T47D (cell line): Measurements from ENCODE around the gene SPATA13.
"Not testable (repeated sequence)": the region's sequence is repeated elsewhere in the genome, so short reads cannot be mapped to it uniquely, and the experiment has no call there.

ENCODE experiments used
- DNase-seq, 2 experiments: peaks; one replicate each; pipeline versions ENCODE4 v3.0.0 to v3.0.0-alpha.2; 2011 to 2012; ENCODE audit warnings: low read depth in 1 of 2, low spot score in 1 of 2
- JUND ChIP-seq: IDR thresholded peaks from 2 replicates; pipeline ENCODE4 v1.6.1; 2012; ENCODE audit warnings: low read depth
- in situ Hi-C: cut with HindIII; loops from 2 replicates; pipeline ENCODE4 v1.10.0; 2016; ENCODE audit warnings: low sequenced_read_pairs, low pct_unique_long_range_greater_than_20kb

The SPATA13 gene

DNA sequence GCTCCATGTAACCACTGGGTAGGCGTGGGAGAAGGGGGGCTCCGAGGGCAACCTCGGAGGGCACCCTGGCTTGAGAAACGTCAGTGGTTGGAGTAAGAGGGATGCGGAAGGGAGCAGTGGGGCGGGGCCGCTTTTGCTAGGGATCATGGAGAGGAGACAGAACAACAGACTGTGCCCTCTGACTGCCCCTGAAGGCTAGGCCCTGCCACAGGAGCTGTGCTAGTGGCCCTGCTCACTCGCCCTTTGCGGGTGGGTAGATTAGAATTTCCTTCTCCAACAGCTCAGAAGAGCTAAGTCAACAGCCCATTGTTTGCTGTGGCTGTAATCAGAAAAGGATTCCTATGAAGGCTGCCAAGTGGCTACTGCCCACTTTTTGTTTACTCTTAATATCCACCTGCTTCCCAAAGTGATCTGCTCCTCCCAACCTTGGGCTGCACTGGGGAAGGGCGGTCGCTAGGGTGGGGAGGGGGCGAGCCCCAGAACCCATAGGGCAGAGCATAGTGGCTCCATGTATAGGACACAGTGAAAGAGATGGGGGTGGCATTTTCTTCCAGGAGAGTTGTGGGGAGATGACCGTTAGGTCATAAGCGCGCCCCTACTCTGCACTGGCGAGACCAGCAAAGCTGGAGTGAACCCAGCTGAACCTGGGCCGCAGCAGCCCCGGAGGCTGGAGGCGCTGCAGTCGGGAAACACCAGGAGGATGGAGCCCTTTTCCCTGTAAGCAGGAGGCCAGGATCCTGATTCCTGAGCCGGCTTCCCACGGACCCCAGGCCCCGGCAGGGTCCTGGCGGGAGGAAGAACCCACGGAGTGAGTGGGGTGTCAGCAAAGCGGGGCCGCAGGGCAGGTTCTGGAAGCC, 146.9 kb downstream of the SPATA13 start:
- in situ Hi-C loops, result no loop called here

DNA sequence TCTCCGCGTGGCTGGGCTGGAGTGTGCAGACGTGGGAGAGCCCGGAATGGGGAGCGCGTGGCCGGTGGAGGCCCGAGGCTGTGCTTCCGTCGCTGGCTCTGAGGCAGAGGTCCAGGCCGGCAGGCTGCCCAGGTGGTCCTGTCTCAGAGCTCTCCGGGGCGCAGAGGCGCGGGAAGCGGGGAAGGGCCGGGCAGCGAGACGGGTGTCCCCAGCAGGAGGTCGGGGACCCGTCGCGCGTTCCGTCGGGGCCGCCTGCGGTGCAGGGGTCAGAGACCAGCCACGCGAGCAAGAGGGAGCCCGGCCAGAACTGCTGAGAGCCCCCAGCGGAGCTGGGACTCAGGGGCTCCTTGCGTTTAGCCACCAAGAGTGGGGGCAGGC, 147.5 kb downstream of the SPATA13 start:
- in situ Hi-C loops, result no loop called here
- no peak for TF ChIP-seq JUND
- no peak for DNase-seq

More for the DNA sequence above, 146.9 kb downstream of the SPATA13 start:
- peak in 1 of 2 experiments; percentile 1 for DNase-seq
- TF ChIP-seq JUND, result no peak

DNA sequence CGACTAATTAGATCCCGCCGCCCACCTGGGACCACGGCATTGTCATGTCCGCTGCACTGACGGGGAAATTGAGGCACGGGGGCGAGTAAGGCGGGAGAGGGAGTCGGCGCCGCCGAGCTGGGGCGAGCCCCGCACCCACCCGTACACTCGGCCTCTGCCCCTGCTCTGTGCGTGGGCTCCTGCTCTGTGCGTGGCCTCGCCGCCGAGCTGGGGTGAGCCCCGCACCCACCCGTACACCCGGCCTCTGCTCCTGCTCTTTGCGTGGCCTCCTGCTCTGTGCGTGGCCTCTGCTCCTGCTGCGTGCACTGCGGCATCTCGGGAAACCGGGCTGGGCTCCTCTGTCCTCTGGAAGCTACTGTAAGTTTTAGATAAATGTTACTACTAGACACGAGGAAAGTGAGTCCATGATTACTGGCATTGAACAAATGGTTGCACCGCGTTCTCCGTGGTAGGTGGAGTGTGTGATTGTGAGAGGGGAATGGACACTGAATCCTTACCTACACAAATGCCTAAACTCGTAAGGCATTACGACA, 148.0 kb downstream of the SPATA13 start:
- TF ChIP-seq JUND, result no peak
- no peak for DNase-seq
- in situ Hi-C loops, result no loop called here

DNA sequence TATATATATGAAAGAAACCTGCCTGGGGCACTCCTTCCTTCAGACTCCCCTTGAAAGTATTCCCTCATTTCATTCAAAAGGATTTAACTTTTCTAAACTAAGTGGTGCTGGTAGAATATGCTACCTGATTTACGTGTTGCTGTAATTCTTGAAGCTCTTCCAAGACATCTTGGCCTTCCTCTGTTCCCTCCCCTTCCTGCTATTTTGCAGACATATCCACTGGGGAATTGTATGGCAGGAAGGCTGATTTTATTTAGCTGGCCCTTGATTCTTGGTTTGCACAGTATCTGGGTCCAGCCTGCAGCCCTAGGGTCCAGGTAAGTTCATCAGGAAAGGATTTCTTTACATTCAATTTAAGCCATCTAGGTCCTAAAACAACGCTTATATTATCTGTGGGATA, 148.8 kb downstream of the SPATA13 start, which contains the start of gene C1QTNF9:
Gene C1QTNF9 (plus strand): TSS at position 281 of the 400 bp plus-strand sequence. CDS start 6,424 bp downstream, outside the sequence.
- in situ Hi-C loops, DNase-seq: not testable (repeated sequence)

DNA sequence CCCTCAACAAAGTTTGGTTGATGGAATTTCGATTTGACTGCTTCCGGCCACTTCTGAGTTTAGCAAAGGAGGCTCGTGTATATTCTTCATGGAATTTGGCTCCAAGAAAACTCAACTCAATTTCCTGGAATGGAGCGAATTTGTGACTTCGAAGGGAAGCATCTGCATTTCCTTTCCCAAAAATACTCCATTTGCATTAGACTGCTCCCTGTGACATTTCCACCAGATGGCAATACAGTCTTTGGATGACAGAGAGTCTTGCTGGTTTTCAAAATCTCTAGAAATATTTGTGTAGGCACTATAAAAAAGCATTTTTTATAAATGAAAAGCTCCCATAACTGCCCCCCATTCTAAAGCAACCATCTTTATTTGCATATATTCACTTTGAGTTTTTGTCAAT, 152.9 kb downstream of the SPATA13 start:
- TF ChIP-seq JUND, result no peak
- peak in 1 of 2 experiments; percentile 13 for DNase-seq

DNA sequence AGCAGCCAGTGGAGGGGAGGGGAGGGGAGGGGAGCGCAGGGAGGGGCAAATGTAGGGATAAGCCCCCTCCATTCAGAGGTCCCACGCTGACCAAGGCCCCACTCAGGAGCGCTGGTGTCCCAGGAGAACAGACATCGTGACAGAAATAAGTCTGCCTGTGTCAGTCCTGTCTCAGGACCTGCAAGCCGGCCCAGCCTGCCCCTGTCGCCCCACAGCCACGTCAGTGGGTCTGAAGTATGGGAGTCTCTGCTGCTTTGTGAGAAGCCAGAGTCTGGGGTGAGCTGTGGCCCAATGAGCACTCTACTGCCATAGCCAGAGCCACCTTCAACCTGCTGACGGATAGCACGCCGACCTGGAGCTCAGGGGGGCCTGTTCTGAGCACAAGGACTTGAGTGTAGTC, 157.3 kb downstream of the SPATA13 start:
- DNase-seq, in situ Hi-C loops: not testable (repeated sequence)

More for the DNA sequence above, 152.9 kb downstream of the SPATA13 start:
- in situ Hi-C loops, result no loop called here

DNA sequence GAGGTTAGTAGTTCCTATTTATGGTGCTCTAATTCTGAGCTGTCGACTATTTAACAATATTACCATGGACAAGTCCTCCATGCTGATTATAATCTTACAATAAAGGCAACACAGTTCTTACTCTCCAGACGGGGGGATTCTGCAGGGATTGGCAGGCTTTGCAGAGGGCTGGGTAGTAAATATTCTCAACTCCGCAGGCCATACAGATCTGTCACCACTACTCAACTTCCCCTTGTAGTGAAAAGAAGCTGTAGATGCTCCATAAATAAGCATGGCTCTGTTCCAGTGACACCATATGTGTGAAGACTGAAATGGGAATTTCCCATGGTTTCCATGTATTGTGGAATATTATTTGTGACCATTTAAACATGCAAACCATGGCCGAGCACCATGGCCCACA, 158.4 kb downstream of the SPATA13 start:
- DNase-seq, in situ Hi-C loops: not testable (repeated sequence)

DNA sequence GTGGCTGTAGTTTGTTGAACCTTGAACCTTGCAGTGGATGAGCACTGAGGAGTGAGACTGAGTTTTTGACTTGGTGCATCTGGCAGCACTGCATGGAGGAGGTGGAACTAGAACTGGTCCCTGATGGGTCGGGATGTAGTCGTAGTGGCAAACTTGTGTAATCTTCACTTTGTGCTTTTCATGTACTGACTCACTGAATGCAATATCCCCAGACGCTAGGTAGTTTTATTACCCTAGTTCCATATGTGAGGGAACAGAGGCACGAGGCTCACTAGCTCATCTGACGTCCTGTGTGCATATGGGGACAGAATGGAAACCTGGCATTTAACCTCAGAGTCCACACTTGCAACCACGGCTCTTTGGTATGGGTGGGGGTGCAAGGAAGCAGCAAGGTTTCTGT, 159.1 kb downstream of the SPATA13 start:
- DNase-seq, in situ Hi-C loops: not testable (repeated sequence)

DNA sequence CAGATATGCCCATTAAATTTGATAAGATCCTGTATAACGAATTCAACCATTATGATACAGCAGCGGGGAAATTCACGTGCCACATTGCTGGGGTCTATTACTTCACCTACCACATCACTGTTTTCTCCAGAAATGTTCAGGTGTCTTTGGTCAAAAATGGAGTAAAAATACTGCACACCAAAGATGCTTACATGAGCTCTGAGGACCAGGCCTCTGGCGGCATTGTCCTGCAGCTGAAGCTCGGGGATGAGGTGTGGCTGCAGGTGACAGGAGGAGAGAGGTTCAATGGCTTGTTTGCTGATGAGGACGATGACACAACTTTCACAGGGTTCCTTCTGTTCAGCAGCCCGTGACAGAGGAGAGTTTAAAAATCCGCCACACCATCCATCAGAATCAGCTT, 160.9 kb downstream of the SPATA13 start:
- in situ Hi-C loops, DNase-seq: not testable (repeated sequence)

DNA sequence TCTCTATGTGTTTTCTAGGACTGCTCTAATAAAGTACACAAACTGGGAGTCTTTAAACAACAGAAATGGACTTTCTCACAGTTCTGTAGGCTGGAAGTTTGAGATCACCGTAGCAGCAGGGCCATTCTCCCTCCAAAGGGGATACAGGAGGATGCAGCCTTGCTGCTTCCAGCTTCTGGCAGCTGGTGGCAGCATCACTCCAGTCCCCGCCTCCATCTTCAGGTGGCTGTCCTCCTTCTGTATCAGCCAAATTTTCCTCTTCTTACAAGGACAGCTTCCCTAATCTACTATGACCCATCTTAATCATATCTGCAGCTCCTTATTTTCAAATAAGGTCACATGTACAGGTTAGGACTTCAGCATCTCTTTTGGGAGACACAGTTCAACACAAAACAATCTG, 161.9 kb downstream of the SPATA13 start:
- DNase-seq, result peak in 1 of 2 experiments; percentile 9
- in situ Hi-C loops, result not testable (repeated sequence)

DNA sequence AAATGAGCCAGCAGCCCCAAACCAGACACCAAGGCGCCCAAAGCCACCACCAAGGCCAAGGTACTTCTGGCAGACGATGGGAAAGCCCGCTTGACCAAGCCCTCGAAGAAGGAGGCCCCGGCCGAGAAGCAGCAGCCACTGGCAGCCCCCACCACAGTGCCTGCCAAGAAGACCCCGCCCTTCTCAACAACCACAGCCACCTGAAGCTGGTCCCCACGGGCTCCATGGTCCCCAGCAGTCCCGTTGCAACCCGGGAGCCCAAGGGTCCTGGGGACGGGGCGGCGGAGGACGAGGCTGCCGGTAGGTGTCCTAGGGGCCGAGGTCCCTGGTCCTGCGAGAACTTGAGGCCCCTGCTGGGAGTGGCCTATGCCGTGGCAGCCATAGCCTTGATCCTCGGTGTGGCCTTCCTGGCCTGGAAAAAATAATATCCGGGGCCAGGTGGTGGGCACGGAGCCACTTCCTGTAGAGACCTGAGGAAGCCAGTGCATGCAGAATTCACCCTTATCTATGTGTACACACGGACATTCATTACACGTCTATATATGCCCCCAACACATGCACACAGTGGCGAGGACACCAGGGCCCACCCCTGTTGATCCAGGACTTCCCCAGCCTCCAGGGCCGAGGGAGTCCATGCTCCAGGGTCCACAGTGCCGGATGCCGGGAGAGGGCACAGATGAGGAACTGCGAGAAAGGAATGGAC, 162.7 kb downstream of the SPATA13 start:
- in situ Hi-C loops, result no loop called here
- no peak for TF ChIP-seq JUND
- no peak for DNase-seq

DNA sequence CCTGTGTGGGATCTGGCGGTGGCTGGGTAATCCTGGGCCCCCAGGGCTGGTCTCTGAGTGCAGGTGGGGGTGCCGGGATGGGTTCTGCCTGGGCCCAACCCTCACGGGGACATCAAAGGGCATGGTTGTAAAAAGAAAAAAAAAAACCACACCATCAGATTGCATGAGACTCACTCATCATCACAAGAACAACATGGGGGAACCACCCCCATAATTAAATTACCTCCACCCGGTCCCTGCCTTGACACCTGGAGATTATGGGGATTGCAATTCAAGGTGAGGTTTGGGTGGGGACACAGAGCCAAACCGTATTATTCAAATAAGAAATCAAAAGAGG, 163.2 kb downstream of the SPATA13 start:
- in situ Hi-C loops, result no loop called here
- no peak for TF ChIP-seq JUND
- DNase-seq, result no peak

DNA sequence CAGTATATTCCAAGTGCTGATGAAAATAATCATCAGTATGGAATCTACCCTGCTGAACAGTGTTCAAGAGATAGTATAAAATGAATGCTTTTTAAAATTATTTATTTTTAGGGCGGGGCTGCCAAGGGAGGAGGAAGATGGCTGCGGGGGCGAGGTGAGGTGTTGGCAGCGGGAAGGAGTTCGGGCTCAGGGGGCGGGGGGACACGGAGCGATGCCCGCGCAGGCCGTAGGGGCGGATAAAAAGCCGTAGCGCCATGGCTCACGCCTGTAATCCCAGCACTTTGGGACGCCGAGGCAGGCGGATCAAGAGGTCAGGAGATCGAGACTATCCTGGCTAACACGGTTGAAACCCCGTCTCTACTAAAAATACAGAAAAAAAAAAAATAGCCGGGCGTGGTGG, 167.1 kb downstream of the SPATA13 start:
- in situ Hi-C loops, DNase-seq: not testable (repeated sequence)
